NT2/D1 (cell line): ENCODE data around the gene TSPAN31.

Experiments used
- DNase-seq: peaks from one replicate; pipeline ENCODE4 v3.0.0-alpha.2; 2011; ENCODE audit warnings: low read depth, low spot score
- H3K27me3 ChIP-seq: 2 replicates; pipeline ENCODE4 v1.6.0; 2011; ENCODE audit warnings: mild to moderate bottlenecking; ENCODE audit not compliant: insufficient read length, insufficient read depth
- H3K36me3 ChIP-seq: 2 replicates; pipeline ENCODE4 v1.6.1; 2011; ENCODE audit warnings: mild to moderate bottlenecking, low read length, mixed read lengths; ENCODE audit not compliant: insufficient read depth, insufficient read length
- H3K4me1 ChIP-seq: 2 replicates; pipeline ENCODE4 v1.5.1; 2011; ENCODE audit not compliant: insufficient read depth, insufficient read length
- H3K4me3 ChIP-seq: 2 replicates; pipeline ENCODE4 v1.5.1; 2011; ENCODE audit warnings: low read depth; ENCODE audit not compliant: insufficient read length
- H3K9ac ChIP-seq: 2 replicates; pipeline ENCODE4 v1.6.0; 2011; ENCODE audit warnings: low read depth; ENCODE audit not compliant: insufficient read length
- H3K9me3 ChIP-seq: 2 replicates; pipeline ENCODE4 v1.5.1; 2011; ENCODE audit warnings: mild to moderate bottlenecking, low read length; ENCODE audit not compliant: insufficient read depth
- SUZ12 ChIP-seq: IDR thresholded peaks from 2 replicates; pipeline ENCODE4 v1.6.1; 2011; ENCODE audit not compliant: insufficient read length, insufficient read depth; ENCODE audit errors: extremely low read depth
- YY1 ChIP-seq: IDR thresholded peaks from 2 replicates; pipeline ENCODE4 v1.6.1; 2011; ENCODE audit not compliant: insufficient read length, insufficient read depth
- ZNF274 ChIP-seq: IDR thresholded peaks from 2 replicates; pipeline ENCODE4 v1.6.1; 2011; ENCODE audit warnings: mild to moderate bottlenecking, low read depth, low read length

Gene TSPAN31

GRCh38 chr12:57724003-57724935 is 20.6 kb upstream of the TSPAN31 start:
- Histone ChIP-seq H3K9ac (no peak overlapping the region), H3K4me3 (no peak overlapping the region), H3K4me1 (peaks cover 12% of the 10 kb centered on the region), H3K9me3 (no peaks in the 10 kb centered on the region), H3K36me3 (peaks cover 32% of the 10 kb centered on the region), H3K27me3 (peaks cover 29% of the 10 kb centered on the region)
- no peak for DNase-seq
- no peak for TF ChIP-seq YY1
- no peak for TF ChIP-seq SUZ12
- TF ChIP-seq ZNF274, result no peak

GRCh38 chr12:57724936-57725740 is 19.7 kb upstream of the TSPAN31 start:
- no peak for DNase-seq
- Histone ChIP-seq H3K4me1 (peaks cover 12% of the 10 kb centered on the region), H3K9ac (no peak overlapping the region), H3K27me3 (peaks cover 30% of the 10 kb centered on the region), H3K9me3 (no peaks in the 10 kb centered on the region), H3K4me3 (no peak overlapping the region), H3K36me3 (peaks cover 24% of the 10 kb centered on the region)
- TF ChIP-seq ZNF274 (no peak), YY1 (no peak), SUZ12 (no peak)

GRCh38 chr12:57725851-57726150 is 19.0 kb upstream of the TSPAN31 start:
- DNase-seq, result no peak
- TF ChIP-seq ZNF274 (no peak), SUZ12 (no peak), YY1 (no peak)
- Histone ChIP-seq H3K27me3 (peaks cover 34% of the 10 kb centered on the region), H3K4me3 (peak overlapping the region; percentile 79), H3K4me1 (peaks cover 12% of the 10 kb centered on the region), H3K36me3 (peaks cover 17% of the 10 kb centered on the region), H3K9ac (peak overlapping the region; percentile 68), H3K9me3 (no peaks in the 10 kb centered on the region)

- peak; percentile 85 for DNase-seq
- Histone ChIP-seq H3K36me3 (peaks cover 12% of the 10 kb centered on the region), H3K4me1 (peaks cover 12% of the 10 kb centered on the region), H3K9me3 (no peaks in the 10 kb centered on the region), H3K4me3 (peak overlapping the region; percentile 79), H3K9ac (peak overlapping the region; percentile 65), H3K27me3 (peaks cover 36% of the 10 kb centered on the region)
- no peak for TF ChIP-seq YY1
- no peak for TF ChIP-seq SUZ12
- no peak for TF ChIP-seq ZNF274
These were observed 18.5 kb upstream of the TSPAN31 start for GRCh38 chr12:57726151-57726883.

GRCh38 chr12:57726884-57727757 is 17.7 kb upstream of the TSPAN31 start:
- Histone ChIP-seq H3K27me3 (peaks cover 43% of the 10 kb centered on the region), H3K4me3 (peak overlapping the region; percentile 79), H3K36me3 (peaks cover 5% of the 10 kb centered on the region), H3K9ac (peak overlapping the region; percentile 65), H3K9me3 (no peaks in the 10 kb centered on the region), H3K4me1 (peaks cover 12% of the 10 kb centered on the region)
- DNase-seq, result no peak
- TF ChIP-seq YY1 (no peak), ZNF274 (no peak), SUZ12 (no peak)

- H3K36me3 ChIP-seq, result peaks cover 4% of the 10 kb centered on the region
- peaks cover 43% of the 10 kb centered on the region for H3K27me3 ChIP-seq
- H3K9me3 ChIP-seq, result no peaks in the 10 kb centered on the region
- no peak for TF ChIP-seq SUZ12
- no peak for TF ChIP-seq ZNF274
- TF ChIP-seq YY1, result no peak
- H3K4me3 ChIP-seq, result no peak overlapping the region
- no peak overlapping the region for H3K9ac ChIP-seq
- peaks cover 12% of the 10 kb centered on the region for H3K4me1 ChIP-seq
- no peak for DNase-seq
These were observed 17.0 kb upstream of the TSPAN31 start for GRCh38 chr12:57727758-57728395.
